Loucy (cell line): ENCODE data around the gene DCP1B.

Experiments used
- H2AFZ ChIP-seq: fragments of 200-600 bp; sonication (generic); 2 replicates; pipeline ENCODE4 v1.6.0; 2016; ENCODE audit warnings: antibody characterized with exemption, mild to moderate bottlenecking, low read length, moderate library complexity
- H3F3A ChIP-seq: fragments of 200-600 bp; 2 replicates; pipeline ENCODE4 v1.6.0; 2016; ENCODE audit warnings: antibody characterized with exemption, low read depth, mild to moderate bottlenecking
- H3K27me3 ChIP-seq: fragments of 200-600 bp; sonication (generic); 2 replicates; pipeline ENCODE4 v1.6.1; 2014; ENCODE audit warnings: low read length, mild to moderate bottlenecking; ENCODE audit not compliant: insufficient read depth, poor library complexity, severe bottlenecking
- H3K36me3 ChIP-seq: fragments of 200-600 bp; sonication (generic); 2 replicates; pipeline ENCODE4 v1.6.1; 2016; ENCODE audit warnings: low read length; ENCODE audit not compliant: insufficient read depth
- H3K4me1 ChIP-seq: fragments of 200-600 bp; sonication (generic); 2 replicates; pipeline ENCODE4 v1.5.1; 2014; ENCODE audit warnings: low read length, mild to moderate bottlenecking; ENCODE audit not compliant: insufficient read depth, poor library complexity, severe bottlenecking
- H3K4me2 ChIP-seq: fragments of 200-600 bp; sonication (generic); 2 replicates; pipeline ENCODE4 v1.6.0; 2014; ENCODE audit warnings: antibody characterized with exemption, low read length, low read depth, mild to moderate bottlenecking; ENCODE audit not compliant: poor library complexity, severe bottlenecking
- H3K4me3 ChIP-seq: fragments of 200-600 bp; sonication (generic); 2 replicates; pipeline ENCODE4 v1.5.1; 2014; ENCODE audit warnings: low read length, mild to moderate bottlenecking, mixed read lengths; ENCODE audit not compliant: poor library complexity, severe bottlenecking
- H3K79me2 ChIP-seq: fragments of 200-600 bp; sonication (generic); 2 replicates; pipeline ENCODE4 v1.6.1; 2014; ENCODE audit warnings: low read length; ENCODE audit not compliant: insufficient read depth
- H3K9ac ChIP-seq: fragments of 200-600 bp; sonication (generic); 2 replicates; pipeline ENCODE4 v1.6.0; 2014; ENCODE audit warnings: mild to moderate bottlenecking, low read depth, low read length, moderate library complexity; ENCODE audit not compliant: poor library complexity, severe bottlenecking
- H3K9me2 ChIP-seq: fragments of 200-600 bp; sonication (generic); replicated peaks from 2 replicates; pipeline ENCODE4 v1.6.1; 2016; ENCODE audit warnings: low read depth, low read length, mixed read lengths
- H3K9me3 ChIP-seq: fragments of 200-600 bp; sonication (generic); 2 replicates; pipeline ENCODE4 v1.6.1; 2014; ENCODE audit warnings: mild to moderate bottlenecking, antibody characterized with exemption, low read length, low read depth; ENCODE audit not compliant: insufficient read depth
- H4K20me1 ChIP-seq: fragments of 200-600 bp; sonication (generic); 2 replicates; pipeline ENCODE4 v1.6.0; 2014; ENCODE audit warnings: antibody characterized with exemption, low read length, mild to moderate bottlenecking; ENCODE audit not compliant: insufficient read depth, poor library complexity, severe bottlenecking
- CTCF ChIP-seq: fragments of 200-600 bp; sonication (generic); conservative IDR thresholded peaks from 2 replicates; pipeline ENCODE4 v1.5.1; 2014; ENCODE audit warnings: mild to moderate bottlenecking, antibody characterized with exemption, low read length
- EZH2phosphoT487 ChIP-seq: fragments of 200-600 bp; IDR thresholded peaks from 2 replicates; pipeline ENCODE4 v1.6.1; 2018; ENCODE audit warnings: antibody characterized with exemption, mild to moderate bottlenecking, moderate library complexity, borderline replicate concordance

DCP1B gene

GRCh38 chr12:1934831-1935230, 69.4 kb downstream of the DCP1B start:
- no peaks in the 10 kb centered on the region for H3K79me2 ChIP-seq
- H3K9me3 ChIP-seq = no peaks in the 10 kb centered on the region
- H3K4me3 ChIP-seq = no peak overlapping the region
- TF ChIP-seq CTCF = no peak
- TF ChIP-seq EZH2phosphoT487 = no peak
- peaks cover 56% of the 10 kb centered on the region for H3K4me1 ChIP-seq
- no peaks in the 10 kb centered on the region for H3K9me2 ChIP-seq
- H3K27me3 ChIP-seq = no peaks in the 10 kb centered on the region
- H4K20me1 ChIP-seq = no peaks in the 10 kb centered on the region
- H3F3A ChIP-seq = no peaks in the 10 kb centered on the region
- no peak overlapping the region for H2AFZ ChIP-seq
- H3K4me2 ChIP-seq = peak overlapping the region; percentile 20
- H3K36me3 ChIP-seq = peaks cover 8% of the 10 kb centered on the region; the same call in 1 of the 2 replicates
- H3K9ac ChIP-seq = no peak overlapping the region

- Histone ChIP-seq H3K4me1 (peaks cover 58% of the 10 kb centered on the region), H3K36me3 (peaks cover 8% of the 10 kb centered on the region; the same call in 1 of the 2 replicates), H3K9me3 (no peaks in the 10 kb centered on the region), H3K79me2 (no peaks in the 10 kb centered on the region), H3K4me2 (peak overlapping the region; percentile 20), H3K4me3 (no peak overlapping the region), H3K9ac (peak overlapping the region; percentile 35), H2AFZ (no peak overlapping the region), H3K27me3 (no peaks in the 10 kb centered on the region), H3F3A (no peaks in the 10 kb centered on the region), H4K20me1 (no peaks in the 10 kb centered on the region), H3K9me2 (no peaks in the 10 kb centered on the region)
- TF ChIP-seq CTCF (no peak), EZH2phosphoT487 (no peak)
Observed at GRCh38 chr12:1934068-1934467, 70.2 kb downstream of the DCP1B start.

DNA sequence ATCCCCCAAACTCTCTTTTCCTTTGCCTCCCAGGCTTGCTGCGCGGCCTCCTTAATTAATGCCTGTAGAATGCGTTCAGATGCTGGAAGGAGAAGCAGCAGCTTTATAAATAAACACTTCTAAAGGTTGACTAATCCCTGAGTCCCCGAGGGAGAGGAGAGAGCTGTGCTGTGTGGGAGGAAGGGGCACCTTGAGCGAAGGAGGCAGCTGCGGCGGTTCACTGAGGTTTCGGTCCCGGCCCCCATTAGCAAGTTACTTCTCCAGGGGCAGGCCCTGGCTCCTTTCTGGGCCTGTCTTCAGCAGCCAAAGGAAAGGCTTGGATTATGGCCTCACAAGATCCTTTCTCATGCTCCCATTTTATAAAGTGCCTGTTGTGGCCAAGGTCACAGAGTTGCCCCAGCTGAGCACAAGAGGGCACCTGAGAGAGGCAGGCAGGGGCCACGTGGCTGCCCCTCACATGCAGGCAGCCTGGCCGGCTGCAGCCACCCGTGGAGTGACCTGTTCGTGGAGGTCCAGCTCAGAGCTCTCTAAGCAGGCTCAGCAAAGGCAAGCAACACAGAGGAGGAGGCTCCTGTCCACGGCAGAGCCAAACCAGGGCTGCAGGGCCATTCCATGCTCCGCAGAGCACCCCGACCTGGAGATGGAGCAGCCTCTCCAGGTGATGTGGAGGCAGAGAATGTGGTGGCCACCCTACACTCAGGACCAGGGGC, 70.8 kb downstream of the DCP1B start:
- Histone ChIP-seq H3K27me3 (no peaks in the 10 kb centered on the region), H3K4me2 (no peak overlapping the region), H3K9me3 (no peaks in the 10 kb centered on the region), H3K4me3 (no peak overlapping the region), H3K4me1 (peaks cover 61% of the 10 kb centered on the region), H3K79me2 (no peaks in the 10 kb centered on the region), H3K9me2 (no peaks in the 10 kb centered on the region), H2AFZ (no peak overlapping the region), H4K20me1 (no peaks in the 10 kb centered on the region), H3K36me3 (peaks cover 8% of the 10 kb centered on the region; the same call in 1 of the 2 replicates), H3F3A (no peaks in the 10 kb centered on the region), H3K9ac (peak overlapping the region; percentile 35)
- no peak for TF ChIP-seq EZH2phosphoT487
- TF ChIP-seq CTCF = peak; percentile 36; the same call in 1 of the 2 replicates
